ENCODE measurements around the gene HABP4.
"Not testable (repeated sequence)": the region's sequence is repeated elsewhere in the genome, so short reads cannot be mapped to it uniquely, and the experiment has no call there.

The HABP4 gene

GRCh38 chr9:96499257-96499656, 49.3 kb downstream of the HABP4 start:
- no peak for DNase-seq

- DNase-seq: no peak
Observed at GRCh38 chr9:96500696-96501632, 51.0 kb downstream of the HABP4 start.

GRCh38 chr9:96501633-96502538, 51.9 kb downstream of the HABP4 start:
- no peak for DNase-seq

GRCh38 chr9:96502539-96503373, 52.8 kb downstream of the HABP4 start:
- no peak for DNase-seq

GRCh38 chr9:96503374-96503748, 53.4 kb downstream of the HABP4 start:
- DNase-seq: not testable (repeated sequence)

- no peak for DNase-seq
Observed at GRCh38 chr9:96503918-96504317, 53.9 kb downstream of the HABP4 start.

GRCh38 chr9:96505316-96505991, 55.5 kb downstream of the HABP4 start:
- no peak for DNase-seq

GRCh38 chr9:96508227-96508940, 58.4 kb downstream of the HABP4 start:
- no peak for DNase-seq

- no peak for DNase-seq
Observed at GRCh38 chr9:96509026-96509425, 59.1 kb downstream of the HABP4 start.

- no peak for DNase-seq
Observed at GRCh38 chr9:96509848-96510247, 59.9 kb downstream of the HABP4 start.

GRCh38 chr9:96510258-96510657, 60.3 kb downstream of the HABP4 start:
- no peak for DNase-seq

- no peak for DNase-seq
Observed at GRCh38 chr9:96512240-96512639, 62.3 kb downstream of the HABP4 start.

GRCh38 chr9:96513622-96514021, 63.7 kb downstream of the HABP4 start:
- no peak for DNase-seq

GRCh38 chr9:96514108-96514799, 64.3 kb downstream of the HABP4 start:
- DNase-seq: no peak

- no peak for DNase-seq
Observed at GRCh38 chr9:96514800-96515158, 64.8 kb downstream of the HABP4 start.

GRCh38 chr9:96515621-96516470, 65.9 kb downstream of the HABP4 start:
- no peak for DNase-seq

- no peak for DNase-seq
Observed at GRCh38 chr9:96519095-96519494, 69.1 kb downstream of the HABP4 start.

- no peak for DNase-seq
Observed at GRCh38 chr9:96519787-96520186, 69.8 kb downstream of the HABP4 start.

- no peak for DNase-seq
Observed at GRCh38 chr9:96522366-96522765, 72.4 kb downstream of the HABP4 start.

- DNase-seq: no peak
Observed at GRCh38 chr9:96523374-96523773, 73.4 kb downstream of the HABP4 start.
